Loucy (cell line): ENCODE measurements around the gene C1QTNF3.
"Not testable (repeated sequence)": the region's sequence is repeated elsewhere in the genome, so short reads cannot be mapped to it uniquely, and the experiment has no call there.

ENCODE experiments used
- H2AFZ ChIP-seq: fragments of 200-600 bp; sonication (generic); 2 replicates; pipeline ENCODE4 v1.6.0; 2016; ENCODE audit warnings: antibody characterized with exemption, mild to moderate bottlenecking, low read length, moderate library complexity
- H3F3A ChIP-seq: fragments of 200-600 bp; 2 replicates; pipeline ENCODE4 v1.6.0; 2016; ENCODE audit warnings: antibody characterized with exemption, low read depth, mild to moderate bottlenecking
- H3K27me3 ChIP-seq: fragments of 200-600 bp; sonication (generic); 2 replicates; pipeline ENCODE4 v1.6.1; 2014; ENCODE audit warnings: low read length, mild to moderate bottlenecking; ENCODE audit not compliant: insufficient read depth, poor library complexity, severe bottlenecking
- H3K36me3 ChIP-seq: fragments of 200-600 bp; sonication (generic); 2 replicates; pipeline ENCODE4 v1.6.1; 2016; ENCODE audit warnings: low read length; ENCODE audit not compliant: insufficient read depth
- H3K4me1 ChIP-seq: fragments of 200-600 bp; sonication (generic); 2 replicates; pipeline ENCODE4 v1.5.1; 2014; ENCODE audit warnings: low read length, mild to moderate bottlenecking; ENCODE audit not compliant: insufficient read depth, poor library complexity, severe bottlenecking
- H3K4me2 ChIP-seq: fragments of 200-600 bp; sonication (generic); 2 replicates; pipeline ENCODE4 v1.6.0; 2014; ENCODE audit warnings: antibody characterized with exemption, low read length, low read depth, mild to moderate bottlenecking; ENCODE audit not compliant: poor library complexity, severe bottlenecking
- H3K4me3 ChIP-seq: fragments of 200-600 bp; sonication (generic); 2 replicates; pipeline ENCODE4 v1.5.1; 2014; ENCODE audit warnings: low read length, mild to moderate bottlenecking, mixed read lengths; ENCODE audit not compliant: poor library complexity, severe bottlenecking
- H3K79me2 ChIP-seq: fragments of 200-600 bp; sonication (generic); 2 replicates; pipeline ENCODE4 v1.6.1; 2014; ENCODE audit warnings: low read length; ENCODE audit not compliant: insufficient read depth
- H3K9ac ChIP-seq: fragments of 200-600 bp; sonication (generic); 2 replicates; pipeline ENCODE4 v1.6.0; 2014; ENCODE audit warnings: mild to moderate bottlenecking, low read depth, low read length, moderate library complexity; ENCODE audit not compliant: poor library complexity, severe bottlenecking
- H3K9me2 ChIP-seq: fragments of 200-600 bp; sonication (generic); replicated peaks from 2 replicates; pipeline ENCODE4 v1.6.1; 2016; ENCODE audit warnings: low read depth, low read length, mixed read lengths
- H3K9me3 ChIP-seq: fragments of 200-600 bp; sonication (generic); 2 replicates; pipeline ENCODE4 v1.6.1; 2014; ENCODE audit warnings: mild to moderate bottlenecking, antibody characterized with exemption, low read length, low read depth; ENCODE audit not compliant: insufficient read depth
- H4K20me1 ChIP-seq: fragments of 200-600 bp; sonication (generic); 2 replicates; pipeline ENCODE4 v1.6.0; 2014; ENCODE audit warnings: antibody characterized with exemption, low read length, mild to moderate bottlenecking; ENCODE audit not compliant: insufficient read depth, poor library complexity, severe bottlenecking
- EZH2phosphoT487 ChIP-seq: fragments of 200-600 bp; IDR thresholded peaks from 2 replicates; pipeline ENCODE4 v1.6.1; 2018; ENCODE audit warnings: antibody characterized with exemption, mild to moderate bottlenecking, moderate library complexity, borderline replicate concordance
- TF ChIP-seq, protein P1 (sequence below): fragments of 200-600 bp; sonication (generic); conservative IDR thresholded peaks from 2 replicates; pipeline ENCODE4 v1.5.1; 2014; ENCODE audit warnings: mild to moderate bottlenecking, antibody characterized with exemption, low read length

Gene C1QTNF3

DNA sequence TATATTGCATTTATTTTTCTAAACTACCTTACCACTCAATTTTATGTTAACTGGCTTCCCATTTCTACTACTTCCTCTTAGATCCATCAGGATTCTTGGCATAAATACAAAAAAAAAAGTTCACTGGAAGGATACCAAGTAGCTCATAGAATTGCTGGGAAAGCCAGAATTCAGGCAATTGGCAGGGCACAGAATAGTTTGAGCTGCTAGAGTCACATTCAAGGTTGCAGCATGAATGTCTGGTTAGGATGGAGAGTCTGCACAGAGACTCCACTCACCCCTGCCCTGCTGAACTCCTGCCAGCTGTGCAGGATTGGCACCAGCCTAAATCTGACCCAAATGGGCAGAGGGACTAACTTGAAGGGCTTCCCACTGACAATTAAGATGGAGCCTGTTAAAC, 30.2 kb downstream of the C1QTNF3 start:
- H3K9me3 ChIP-seq, result no peaks in the 10 kb centered on the region
- no peak overlapping the region for H3K4me2 ChIP-seq
- H4K20me1 ChIP-seq, result no peaks in the 10 kb centered on the region
- no peak overlapping the region for H2AFZ ChIP-seq
- H3K27me3 ChIP-seq, result no peaks in the 10 kb centered on the region
- H3F3A ChIP-seq, result no peaks in the 10 kb centered on the region
- peaks cover 15% of the 10 kb centered on the region for H3K4me1 ChIP-seq
- H3K36me3 ChIP-seq, result no peaks in the 10 kb centered on the region
- TF ChIP-seq, protein P1, sequence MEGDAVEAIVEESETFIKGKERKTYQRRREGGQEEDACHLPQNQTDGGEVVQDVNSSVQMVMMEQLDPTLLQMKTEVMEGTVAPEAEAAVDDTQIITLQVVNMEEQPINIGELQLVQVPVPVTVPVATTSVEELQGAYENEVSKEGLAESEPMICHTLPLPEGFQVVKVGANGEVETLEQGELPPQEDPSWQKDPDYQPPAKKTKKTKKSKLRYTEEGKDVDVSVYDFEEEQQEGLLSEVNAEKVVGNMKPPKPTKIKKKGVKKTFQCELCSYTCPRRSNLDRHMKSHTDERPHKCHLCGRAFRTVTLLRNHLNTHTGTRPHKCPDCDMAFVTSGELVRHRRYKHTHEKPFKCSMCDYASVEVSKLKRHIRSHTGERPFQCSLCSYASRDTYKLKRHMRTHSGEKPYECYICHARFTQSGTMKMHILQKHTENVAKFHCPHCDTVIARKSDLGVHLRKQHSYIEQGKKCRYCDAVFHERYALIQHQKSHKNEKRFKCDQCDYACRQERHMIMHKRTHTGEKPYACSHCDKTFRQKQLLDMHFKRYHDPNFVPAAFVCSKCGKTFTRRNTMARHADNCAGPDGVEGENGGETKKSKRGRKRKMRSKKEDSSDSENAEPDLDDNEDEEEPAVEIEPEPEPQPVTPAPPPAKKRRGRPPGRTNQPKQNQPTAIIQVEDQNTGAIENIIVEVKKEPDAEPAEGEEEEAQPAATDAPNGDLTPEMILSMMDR, result no peak
- no peak for TF ChIP-seq EZH2phosphoT487
- no peaks in the 10 kb centered on the region for H3K79me2 ChIP-seq
- H3K4me3 ChIP-seq, result no peak overlapping the region
- no peak overlapping the region for H3K9ac ChIP-seq
- no peaks in the 10 kb centered on the region for H3K9me2 ChIP-seq

DNA sequence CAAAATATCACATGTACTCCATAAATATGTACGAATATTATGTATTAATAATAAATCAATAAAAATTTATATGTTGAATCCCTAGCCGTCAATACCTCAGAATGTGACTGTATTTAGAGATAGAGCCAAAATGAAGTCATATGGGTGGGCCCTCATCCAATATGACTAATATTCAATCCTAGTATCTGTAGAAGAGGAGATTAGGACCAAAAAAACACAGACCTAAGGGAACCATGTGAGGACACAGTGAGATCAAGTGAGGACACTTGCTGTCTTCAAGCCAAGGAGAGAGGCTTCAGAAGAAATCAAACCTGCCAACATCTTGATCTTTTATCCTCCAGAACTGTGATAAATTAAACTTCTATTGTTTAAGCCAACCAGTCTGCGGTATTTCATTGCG, 31.5 kb downstream of the C1QTNF3 start:
- H3K9me3 ChIP-seq, result no peaks in the 10 kb centered on the region
- H3K9me2 ChIP-seq, result no peaks in the 10 kb centered on the region
- no peaks in the 10 kb centered on the region for H3K27me3 ChIP-seq
- H3K4me3 ChIP-seq, result no peak overlapping the region
- peaks cover 23% of the 10 kb centered on the region for H3K4me1 ChIP-seq
- H3K4me2 ChIP-seq, result no peak overlapping the region
- no peak overlapping the region for H2AFZ ChIP-seq
- no peak overlapping the region for H3K9ac ChIP-seq
- TF ChIP-seq, protein P1, result no peak
- no peak for TF ChIP-seq EZH2phosphoT487
- H3K36me3 ChIP-seq, result no peaks in the 10 kb centered on the region
- no peaks in the 10 kb centered on the region for H3F3A ChIP-seq
- no peaks in the 10 kb centered on the region for H4K20me1 ChIP-seq
- H3K79me2 ChIP-seq, result peaks cover 9% of the 10 kb centered on the region

DNA sequence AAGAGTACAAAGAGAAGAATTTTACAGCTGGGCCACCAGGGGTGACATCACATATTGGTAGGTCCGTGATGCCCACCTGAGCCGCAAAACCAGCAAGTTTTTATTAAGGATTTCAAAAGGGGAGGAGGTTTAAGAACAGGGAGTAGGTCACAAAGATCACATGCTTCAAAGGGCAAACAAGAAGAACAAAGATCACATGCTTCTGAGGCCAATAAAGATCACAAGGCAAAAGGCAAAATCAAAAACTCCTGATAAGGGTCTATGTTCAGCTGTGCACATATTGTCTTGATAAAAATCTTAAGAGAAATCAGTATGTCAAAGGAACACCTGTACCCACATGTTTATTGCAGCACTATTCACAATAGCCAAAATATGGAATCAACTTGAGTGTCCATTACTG, 32.9 kb downstream of the C1QTNF3 start:
- peaks cover 23% of the 10 kb centered on the region for H3K4me1 ChIP-seq
- H3K4me2 ChIP-seq, H4K20me1 ChIP-seq, H3K79me2 ChIP-seq, H3K9me3 ChIP-seq, H3K9ac ChIP-seq, H3K4me3 ChIP-seq, H3F3A ChIP-seq, H3K27me3 ChIP-seq, H3K36me3 ChIP-seq, H3K9me2 ChIP-seq, H2AFZ ChIP-seq: not testable (repeated sequence)

DNA sequence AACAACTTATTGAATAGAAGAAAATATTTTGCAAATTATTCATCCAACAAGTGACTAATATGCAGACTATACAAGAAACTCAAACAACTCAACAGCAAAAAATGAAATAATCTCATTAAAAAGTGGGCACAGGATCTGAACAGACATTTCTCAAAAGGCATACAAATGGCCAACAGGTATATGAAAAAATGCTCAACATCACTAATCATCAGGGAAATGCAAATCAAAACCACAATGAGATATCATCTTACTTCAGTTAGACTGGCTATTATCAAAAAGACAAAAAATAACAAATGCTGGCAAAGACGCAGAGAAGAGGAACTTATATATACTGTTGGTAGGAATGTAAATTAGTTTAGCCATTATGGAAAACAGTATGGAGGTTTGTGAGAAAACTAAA, 33.4 kb downstream of the C1QTNF3 start:
- no peak overlapping the region for H3K4me2 ChIP-seq
- no peaks in the 10 kb centered on the region for H3K9me2 ChIP-seq
- no peaks in the 10 kb centered on the region for H3F3A ChIP-seq
- H3K9ac ChIP-seq, result no peak overlapping the region
- H3K9me3 ChIP-seq, result no peaks in the 10 kb centered on the region
- no peaks in the 10 kb centered on the region for H3K27me3 ChIP-seq
- H3K4me3 ChIP-seq, result no peak overlapping the region
- peaks cover 9% of the 10 kb centered on the region for H3K79me2 ChIP-seq
- H2AFZ ChIP-seq, result no peak overlapping the region
- no peaks in the 10 kb centered on the region for H3K36me3 ChIP-seq
- H4K20me1 ChIP-seq, result no peaks in the 10 kb centered on the region
- H3K4me1 ChIP-seq, result peaks cover 23% of the 10 kb centered on the region
- TF ChIP-seq, protein P1, result no peak
- TF ChIP-seq EZH2phosphoT487, result no peak
